DMS 273 (cell line): ENCODE measurements around the gene ITPRID1.

Experiments
- DNase-seq: peaks from one replicate; lab custom pipeline; 2025; ENCODE audit not compliant: unreplicated experiment; lab: John Stamatoyannopoulos, UW

The ITPRID1 gene

GRCh38 chr7:31692871-31693270 is 179.0 kb downstream of the ITPRID1 start:
- no peak for DNase-seq

DNA sequence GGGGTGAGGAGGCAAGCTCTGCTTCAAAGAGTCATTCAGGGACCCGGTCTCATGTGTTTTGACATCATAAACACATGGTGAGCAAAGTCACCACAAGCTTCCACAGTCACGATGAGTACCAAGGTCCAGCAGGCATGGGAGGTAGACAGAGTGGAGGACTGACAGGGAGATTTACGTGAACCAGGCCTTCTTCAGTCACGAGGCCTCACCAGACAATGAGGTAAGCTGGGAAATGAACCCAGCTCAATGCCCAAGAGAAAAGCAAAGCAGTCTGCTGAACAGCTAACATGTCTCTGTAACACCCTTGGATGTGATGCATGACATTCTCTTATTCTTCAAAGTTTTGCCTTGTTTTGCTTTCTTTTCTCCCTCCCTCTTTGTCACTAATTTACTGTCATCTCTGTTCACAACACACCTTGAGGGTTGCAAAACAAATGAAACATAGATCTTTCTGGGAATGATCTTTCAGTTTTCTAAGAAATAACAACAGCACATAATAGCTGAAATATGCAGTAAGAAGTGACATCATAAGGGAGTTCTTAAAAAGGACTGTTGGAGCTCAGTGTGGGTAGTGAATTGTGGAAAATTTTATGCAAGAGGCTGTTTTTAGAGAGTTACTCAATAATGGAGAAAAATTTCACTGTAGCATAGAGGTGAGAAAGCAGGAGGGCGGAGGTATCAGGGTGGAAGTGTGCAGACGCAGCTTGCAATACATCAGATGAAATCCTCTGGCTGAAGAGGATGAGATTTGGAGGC is 182.1 kb downstream of the ITPRID1 start:
- no peak for DNase-seq

GRCh38 chr7:31699050-31699449 is 185.2 kb downstream of the ITPRID1 start:
- no peak for DNase-seq

DNA sequence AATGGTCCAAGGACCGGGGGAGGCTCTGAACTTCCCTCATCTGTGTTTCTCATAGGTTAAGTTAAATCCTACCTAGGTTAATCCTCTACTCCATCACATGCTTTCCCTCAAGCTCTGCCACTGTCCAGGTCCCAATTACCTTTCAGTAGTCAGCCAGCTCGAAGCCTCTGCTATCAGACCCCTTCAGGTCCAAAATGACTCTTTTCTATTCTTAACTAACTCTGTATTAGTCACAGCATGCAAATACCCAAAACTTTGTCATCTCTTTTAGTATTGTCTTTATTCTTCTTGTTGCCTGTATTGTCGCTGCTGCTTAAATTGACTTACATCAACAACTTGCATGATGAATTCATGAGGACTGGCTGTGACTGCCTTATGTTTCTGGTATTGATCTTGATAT is 188.5 kb downstream of the ITPRID1 start:
- DNase-seq: no peak

GRCh38 chr7:31705377-31705776 is 191.5 kb downstream of the ITPRID1 start:
- no peak for DNase-seq

DNA sequence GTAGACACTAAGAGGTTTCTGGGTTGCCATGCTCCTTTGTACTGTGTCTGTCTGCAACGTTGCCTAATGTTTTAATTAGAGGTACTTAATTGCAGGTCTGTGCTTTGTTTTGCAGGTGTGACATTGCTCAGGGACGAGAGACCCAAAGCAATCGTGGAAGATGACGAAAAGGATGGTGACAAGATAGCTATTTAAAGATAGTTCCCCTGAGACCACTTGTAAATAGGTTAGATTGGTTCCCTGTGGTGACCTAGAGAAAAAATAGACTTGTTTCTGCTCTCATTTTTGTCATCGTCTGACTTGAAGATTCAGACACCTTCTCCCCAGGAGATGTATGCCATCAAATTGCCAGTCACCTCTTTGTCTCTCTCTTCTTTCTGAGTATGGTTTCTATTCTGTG is 193.2 kb downstream of the ITPRID1 start:
- DNase-seq: no peak
